Stimulated activated CD8-positive, alpha-beta memory T cell treated with anti-CD3 and anti-CD28 coated beads, Interleukin-7, amount 100 ng/mL, for 24 hours (primary cell): ENCODE measurements around the gene DKKL1.

ENCODE experiments used
- DNase-seq: peaks from one replicate; pipeline ENCODE4 v3.0.0-alpha.2; 2020; ENCODE audit warnings: low read depth

Gene DKKL1

GRCh38 chr19:49396738-49397505, 33.2 kb downstream of the DKKL1 start:
- DNase-seq, result no peak

DNA sequence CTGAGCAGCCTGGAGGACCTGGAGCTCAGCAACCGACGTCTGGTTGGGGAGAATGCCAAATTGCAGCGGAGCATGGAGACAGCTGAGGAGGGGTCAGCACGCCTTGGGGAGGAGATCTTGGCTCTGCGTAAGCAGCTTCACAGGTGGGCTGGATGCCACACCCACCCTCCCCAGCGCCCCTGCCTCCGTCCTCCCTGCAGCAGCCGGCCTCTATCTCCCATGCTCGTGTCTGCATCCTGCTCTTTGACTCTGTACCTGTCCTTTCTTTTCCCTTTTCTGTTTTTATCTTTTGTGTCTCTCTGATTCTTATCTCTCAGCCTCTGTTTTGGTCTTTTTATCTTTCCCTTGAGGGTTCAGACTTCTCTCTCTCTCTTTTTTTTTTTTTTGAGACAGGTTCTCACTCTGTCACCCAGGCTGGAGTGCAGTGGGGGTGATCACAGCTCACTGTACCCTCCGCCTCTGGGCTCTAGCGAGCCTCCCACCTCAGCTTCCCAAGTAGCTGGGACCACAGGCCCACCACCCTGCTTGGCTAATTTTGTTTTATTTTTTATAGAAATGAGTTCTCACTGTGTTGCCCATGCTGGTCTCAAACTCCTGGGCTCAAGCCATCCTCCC, 34.4 kb downstream of the DKKL1 start:
- DNase-seq, result no peak

GRCh38 chr19:49398931-49399330, 35.3 kb downstream of the DKKL1 start:
- DNase-seq, result no peak

GRCh38 chr19:49400029-49400428, 36.4 kb downstream of the DKKL1 start:
- no peak for DNase-seq

DNA sequence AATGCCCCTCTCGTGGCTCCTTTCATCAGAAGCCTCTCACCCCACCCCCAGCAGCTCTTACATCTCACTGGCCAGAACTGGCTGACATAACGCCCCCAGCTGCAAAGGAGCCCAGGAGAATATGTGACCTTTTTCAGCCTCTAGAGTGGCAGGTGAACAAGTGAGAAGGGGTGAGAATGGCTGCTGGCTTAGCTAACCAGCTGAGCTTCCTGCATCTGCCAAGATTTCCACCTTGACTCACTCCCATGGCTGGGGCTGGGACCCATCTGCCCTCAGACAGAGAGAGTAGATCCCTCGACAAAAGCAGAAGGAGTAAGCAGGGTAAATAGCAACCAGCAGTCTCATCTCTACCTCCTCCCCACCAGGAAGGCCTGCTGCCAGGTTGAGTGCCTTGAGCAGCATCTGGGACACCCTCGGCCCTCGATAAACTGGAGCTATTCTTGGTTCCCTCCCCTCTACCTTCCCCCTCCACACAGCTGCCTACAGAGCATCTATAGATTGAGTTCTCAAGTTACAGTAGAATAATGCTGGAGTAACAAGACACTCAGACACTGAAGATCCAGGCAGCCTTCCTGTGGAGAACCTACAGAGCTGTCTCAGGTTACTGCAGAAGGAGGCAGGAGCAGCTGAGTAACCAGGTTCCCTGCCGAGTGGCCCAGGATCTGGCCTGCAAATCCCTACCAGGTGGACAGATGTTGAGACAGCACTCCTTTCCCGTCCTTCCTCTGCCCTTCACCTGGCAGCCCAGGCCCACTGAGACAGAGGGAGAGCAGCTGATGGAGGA, 39.9 kb downstream of the DKKL1 start:
- DNase-seq, result no peak

DNA sequence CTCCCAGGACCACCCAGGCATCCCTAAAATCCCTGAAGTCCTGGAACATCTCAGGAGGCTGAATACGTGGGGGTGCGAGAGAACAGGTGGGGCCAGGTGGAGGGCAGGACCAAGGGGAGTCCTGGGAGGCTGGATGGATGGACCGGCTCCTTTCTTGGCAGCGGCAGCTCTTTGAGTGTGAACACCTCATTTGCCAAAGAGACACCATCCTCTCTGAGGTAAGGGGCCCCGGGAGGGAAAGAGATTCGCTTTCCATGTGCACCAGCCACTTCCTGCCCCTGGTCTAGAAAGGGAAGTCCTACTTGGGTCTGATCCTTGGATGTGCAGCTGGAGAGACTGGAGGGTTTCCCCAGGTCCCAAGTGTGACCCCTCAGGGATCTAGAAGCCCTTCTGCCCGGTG, 43.4 kb downstream of the DKKL1 start:
- DNase-seq, result no peak

DNA sequence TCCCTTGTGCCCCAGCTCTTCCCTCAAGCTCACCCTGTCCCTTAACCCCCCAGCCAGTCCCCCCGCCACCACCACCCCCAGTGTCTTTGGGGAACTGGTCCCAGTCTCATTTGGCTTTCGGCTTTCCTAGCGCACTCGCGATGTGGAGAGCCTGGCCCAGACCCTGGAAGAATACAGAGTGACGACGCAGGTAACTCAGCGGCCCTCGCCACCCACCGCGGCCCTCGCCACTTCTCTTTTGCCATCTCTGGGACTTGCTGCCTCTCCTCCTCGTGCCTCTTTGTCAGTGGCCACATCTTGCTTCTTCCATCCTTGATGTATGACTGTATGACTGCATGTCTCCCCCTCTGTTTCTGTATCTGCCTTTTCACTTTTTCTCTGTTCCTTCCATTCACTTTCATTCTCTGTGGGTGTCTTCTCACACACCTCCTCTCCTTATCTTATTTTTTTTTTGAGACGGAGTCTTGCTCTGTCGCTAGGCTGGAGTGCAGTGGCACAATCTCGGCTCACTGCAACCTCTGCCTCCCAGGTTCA, 43.9 kb downstream of the DKKL1 start:
- DNase-seq, result no peak

- DNase-seq, result no peak
These were observed 45.3 kb downstream of the DKKL1 start for GRCh38 chr19:49408816-49409440.

- no peak for DNase-seq
These were observed 45.9 kb downstream of the DKKL1 start for GRCh38 chr19:49409441-49410029.

GRCh38 chr19:49411681-49412326, 48.1 kb downstream of the DKKL1 start:
- DNase-seq, result no peak

DNA sequence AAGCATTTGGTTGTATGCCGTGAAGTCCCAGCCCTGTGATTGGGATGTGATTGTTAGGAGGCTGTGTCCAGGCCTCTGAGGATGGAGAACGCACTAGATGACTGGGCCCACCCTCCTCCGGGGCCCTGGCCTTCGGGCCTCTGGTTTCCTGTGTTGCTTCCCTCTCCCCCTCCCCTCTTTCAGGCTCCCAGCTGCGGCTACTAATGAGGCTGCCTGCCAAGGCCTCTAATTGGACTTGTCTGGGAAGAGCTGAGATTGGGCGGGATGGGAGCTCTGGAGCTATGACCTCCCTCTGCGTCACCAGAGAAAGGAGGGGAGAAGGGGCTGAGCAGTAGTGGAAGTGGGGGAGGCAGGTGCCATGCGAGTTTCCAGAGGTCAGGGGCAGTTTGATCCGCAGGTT, 49.7 kb downstream of the DKKL1 start:
- DNase-seq, result no peak

GRCh38 chr19:49414256-49414655, 50.6 kb downstream of the DKKL1 start:
- no peak for DNase-seq

GRCh38 chr19:49415102-49415809, 51.6 kb downstream of the DKKL1 start:
- DNase-seq, result no peak

GRCh38 chr19:49415810-49416200, 52.1 kb downstream of the DKKL1 start:
- no peak for DNase-seq

GRCh38 chr19:49417088-49417487, 53.4 kb downstream of the DKKL1 start:
- DNase-seq, result no peak

DNA sequence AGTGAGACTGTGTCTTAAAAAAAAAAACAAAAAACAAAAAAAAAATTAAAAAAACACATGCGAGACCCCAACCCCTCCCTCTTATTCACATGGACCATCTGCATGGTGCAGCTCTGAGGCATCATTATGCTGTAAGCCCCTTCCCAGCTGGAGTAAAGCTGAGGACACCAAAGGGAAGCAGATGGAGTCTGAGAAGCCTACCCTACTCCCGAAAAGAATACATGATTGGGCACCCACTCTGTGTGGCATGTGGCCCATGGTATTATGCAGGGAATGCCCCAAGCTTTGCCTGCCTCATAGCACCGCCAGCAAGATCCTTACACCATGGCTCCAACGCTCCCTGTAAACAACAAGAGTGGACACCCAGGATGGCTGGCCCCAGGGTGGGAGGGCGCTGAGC, 54.8 kb downstream of the DKKL1 start:
- DNase-seq, result no peak

GRCh38 chr19:49419173-49419572, 55.5 kb downstream of the DKKL1 start:
- DNase-seq, result no peak

DNA sequence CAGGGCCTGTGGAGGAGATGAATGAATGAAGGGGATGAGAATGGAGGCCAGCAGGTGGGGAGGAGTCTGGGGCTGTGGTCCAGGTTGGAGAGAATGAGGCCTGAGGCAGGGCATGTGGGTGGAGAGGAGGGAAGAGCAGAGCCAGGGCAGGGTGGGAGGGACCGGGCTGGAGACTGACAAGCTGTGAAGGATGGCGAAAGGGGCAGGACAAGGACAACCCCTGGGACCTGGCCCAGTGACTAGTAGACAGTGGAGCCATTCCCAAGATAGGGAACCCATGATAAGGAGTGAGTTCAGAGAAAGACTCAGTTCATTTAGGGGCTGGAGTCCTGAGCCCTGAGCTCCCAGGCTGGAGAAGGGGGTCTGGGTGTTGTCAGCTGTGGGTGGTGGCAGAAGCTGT, 56.5 kb downstream of the DKKL1 start:
- DNase-seq, result no peak

DNA sequence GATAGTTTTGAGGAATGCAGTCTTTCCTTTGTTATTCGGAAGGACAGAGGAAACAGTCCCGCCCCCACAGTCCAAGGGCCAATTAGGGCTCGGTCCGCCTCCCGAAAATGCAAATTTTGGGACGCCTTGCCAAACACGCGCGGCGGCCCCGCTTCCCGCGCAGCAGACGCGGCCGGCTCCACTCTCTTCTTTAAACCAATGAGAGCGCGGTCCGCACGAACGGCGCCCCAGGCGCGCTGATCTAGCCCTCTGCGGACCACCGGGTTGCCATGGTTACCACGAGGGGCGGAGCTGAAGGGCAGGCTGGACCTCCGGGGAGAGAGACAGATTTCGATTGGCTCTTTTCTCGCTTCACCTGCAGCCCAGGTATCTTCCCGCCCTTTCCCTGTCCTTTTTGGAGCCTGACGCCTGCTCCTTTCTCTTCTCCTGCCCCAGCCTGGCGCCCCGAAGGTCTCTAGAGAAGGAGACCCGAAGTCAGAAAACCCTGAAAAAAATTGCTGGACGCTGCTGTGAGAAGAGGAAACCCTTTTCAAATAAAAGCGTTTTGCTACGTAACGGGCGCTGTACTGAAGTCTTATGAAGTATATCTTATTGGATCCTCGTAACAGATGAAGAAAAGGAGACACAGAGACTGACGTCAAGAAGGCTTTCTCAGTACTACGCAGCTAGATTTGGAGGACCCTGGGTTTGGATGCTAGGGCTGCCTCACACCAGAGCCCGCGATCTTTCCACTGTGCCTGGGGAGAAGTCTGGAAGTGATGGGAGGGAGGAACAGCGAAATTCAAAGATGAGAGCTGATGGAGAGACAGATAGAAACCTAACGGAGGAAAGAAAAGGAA, 57.6 kb downstream of the DKKL1 start:
- DNase-seq, result no peak

DNA sequence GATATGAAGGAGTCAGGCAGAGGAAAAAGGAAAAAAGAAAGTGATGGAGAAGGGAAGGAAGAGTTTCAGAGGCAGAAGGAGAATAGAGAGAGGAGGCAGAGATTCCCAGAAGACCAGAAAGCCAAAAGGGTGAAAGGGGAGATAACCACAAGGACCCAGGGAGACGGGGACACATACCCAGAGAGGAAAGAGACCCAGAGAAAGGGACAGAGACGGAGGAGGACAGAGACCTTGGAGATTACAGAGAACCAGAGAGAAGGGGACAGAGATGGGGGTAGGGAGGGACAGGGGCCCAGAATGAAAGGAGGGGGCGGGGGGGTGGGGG, 58.2 kb downstream of the DKKL1 start:
- DNase-seq, result no peak
